Measurements from ENCODE around the gene KLK13. TPM values are rescaled to one million over a fixed set of nuclear protein-coding genes. Genes with fewer than 3 reads are reported as not detected.

The KLK13 gene
- total RNA-seq, 2 donors from 2014 or later = 0.42 to 3.4 TPM

- Mint-ChIP-seq H3K27me3 (ENCODE audit: insufficient read depth) (peaks cover 17% of the 10 kb centered on the region), H3K4me1 (peaks cover 4% of the 10 kb centered on the region), H3K36me3 (ENCODE audit: low read depth) (no peaks in the 10 kb centered on the region)
Observed at GRCh38 chr19:51060973-51061372, 3.9 kb downstream of the KLK13 start.

GRCh38 chr19:51060336-51060735, 4.6 kb downstream of the KLK13 start:
- TF ChIP-seq, protein P1, sequence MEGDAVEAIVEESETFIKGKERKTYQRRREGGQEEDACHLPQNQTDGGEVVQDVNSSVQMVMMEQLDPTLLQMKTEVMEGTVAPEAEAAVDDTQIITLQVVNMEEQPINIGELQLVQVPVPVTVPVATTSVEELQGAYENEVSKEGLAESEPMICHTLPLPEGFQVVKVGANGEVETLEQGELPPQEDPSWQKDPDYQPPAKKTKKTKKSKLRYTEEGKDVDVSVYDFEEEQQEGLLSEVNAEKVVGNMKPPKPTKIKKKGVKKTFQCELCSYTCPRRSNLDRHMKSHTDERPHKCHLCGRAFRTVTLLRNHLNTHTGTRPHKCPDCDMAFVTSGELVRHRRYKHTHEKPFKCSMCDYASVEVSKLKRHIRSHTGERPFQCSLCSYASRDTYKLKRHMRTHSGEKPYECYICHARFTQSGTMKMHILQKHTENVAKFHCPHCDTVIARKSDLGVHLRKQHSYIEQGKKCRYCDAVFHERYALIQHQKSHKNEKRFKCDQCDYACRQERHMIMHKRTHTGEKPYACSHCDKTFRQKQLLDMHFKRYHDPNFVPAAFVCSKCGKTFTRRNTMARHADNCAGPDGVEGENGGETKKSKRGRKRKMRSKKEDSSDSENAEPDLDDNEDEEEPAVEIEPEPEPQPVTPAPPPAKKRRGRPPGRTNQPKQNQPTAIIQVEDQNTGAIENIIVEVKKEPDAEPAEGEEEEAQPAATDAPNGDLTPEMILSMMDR (conservative IDR thresholded peaks at IDR 0.05) = no peak
- no peak overlapping the region for H3K27ac ChIP-seq (ENCODE audit: low read depth, low read length)
- H3K9me3 Mint-ChIP-seq = no peaks in the 10 kb centered on the region
- no peak overlapping the region for H3K4me3 ChIP-seq (ENCODE audit: low read length)
- WGBS, 2 experiments (ENCODE audit: insufficient coverage in 1 of 2, insufficient read length in 1 of 2) = 67 to 71% methylated on average over 4 of the region's 4 CpGs
- DNase-seq = no peak
- H3K27ac Mint-ChIP-seq = no peak overlapping the region
- H3K4me3 Mint-ChIP-seq = no peak overlapping the region
- H3K27me3 ChIP-seq (ENCODE audit: control insufficient read depth, insufficient read depth, low read length, poor library complexity, severe bottlenecking) = peaks cover under 1% of the 10 kb centered on the region
- peaks cover 1% of the 10 kb centered on the region for H3K4me1 Mint-ChIP-seq
- no peak overlapping the region for H3K9ac ChIP-seq (ENCODE audit: extremely low read depth, low read length, poor library complexity, severe bottlenecking)
- H3K27me3 Mint-ChIP-seq (ENCODE audit: insufficient read depth) = peaks cover 15% of the 10 kb centered on the region
- no peaks in the 10 kb centered on the region for H3K36me3 Mint-ChIP-seq (ENCODE audit: low read depth)
- no peaks in the 10 kb centered on the region for H3K9me3 ChIP-seq (ENCODE audit: control insufficient read depth, low read length)
- H3K4me1 ChIP-seq (ENCODE audit: control insufficient read depth, insufficient read depth, low read length) = no peaks in the 10 kb centered on the region
- H3K36me3 ChIP-seq (ENCODE audit: control insufficient read depth, insufficient read depth, low read length) = no peaks in the 10 kb centered on the region

More at GRCh38 chr19:51060973-51061372, 3.9 kb downstream of the KLK13 start:
- Histone ChIP-seq H3K27ac (ENCODE audit: low read depth, low read length) (no peak overlapping the region), H3K9ac (ENCODE audit: extremely low read depth, low read length, poor library complexity, severe bottlenecking) (no peak overlapping the region), H3K36me3 (ENCODE audit: control insufficient read depth, insufficient read depth, low read length) (no peaks in the 10 kb centered on the region), H3K4me1 (ENCODE audit: control insufficient read depth, insufficient read depth, low read length) (no peaks in the 10 kb centered on the region), H3K4me3 (ENCODE audit: low read length) (no peak overlapping the region), H3K9me3 (ENCODE audit: control insufficient read depth, low read length) (no peaks in the 10 kb centered on the region), H3K27me3 (ENCODE audit: control insufficient read depth, insufficient read depth, low read length, poor library complexity, severe bottlenecking) (peaks cover 7% of the 10 kb centered on the region)
- no peak overlapping the region for H3K27ac Mint-ChIP-seq
- no peak overlapping the region for H3K4me3 Mint-ChIP-seq
- H3K9me3 Mint-ChIP-seq = no peaks in the 10 kb centered on the region
- no peak for DNase-seq
- WGBS, 2 experiments (ENCODE audit: insufficient coverage in 1 of 2, insufficient read length in 1 of 2) = 0% methylated on average over 1 of the region's 1 CpG
- TF ChIP-seq, protein P1 (conservative IDR thresholded peaks at IDR 0.05) = no peak

DNA sequence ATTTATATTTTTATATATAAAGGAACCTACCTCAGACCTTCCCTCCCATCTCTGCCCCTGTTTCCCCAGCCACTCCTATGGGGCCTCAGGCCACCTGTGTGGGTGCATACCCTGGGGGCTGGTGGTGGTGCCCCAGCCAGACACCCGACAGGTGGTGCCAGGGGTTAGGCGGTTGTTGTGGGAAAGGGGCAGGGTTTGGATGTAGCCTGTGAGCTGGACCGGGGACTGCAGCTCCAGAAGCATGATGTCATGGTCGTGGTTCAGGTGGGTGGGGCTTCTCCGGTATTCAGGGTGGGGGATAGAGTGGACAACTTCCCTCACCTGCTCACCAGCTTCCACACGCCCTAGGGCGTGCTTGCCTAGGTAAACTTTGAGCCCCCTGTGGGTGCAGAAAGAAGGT, 5.2 kb downstream of the KLK13 start:
- 92% methylated on average over 5 of the region's 7 CpGs; no CpG with 5 or more reads in 1 of the 2 experiments for WGBS, 2 experiments (ENCODE audit: insufficient coverage in 1 of 2, insufficient read length in 1 of 2)

More for the DNA sequence above, 5.2 kb downstream of the KLK13 start:
- no peaks in the 10 kb centered on the region for H3K36me3 Mint-ChIP-seq (ENCODE audit: low read depth)
- H3K9me3 ChIP-seq (ENCODE audit: control insufficient read depth, low read length) = no peaks in the 10 kb centered on the region
- no peaks in the 10 kb centered on the region for H3K9me3 Mint-ChIP-seq
- no peaks in the 10 kb centered on the region for H3K27me3 ChIP-seq (ENCODE audit: control insufficient read depth, insufficient read depth, low read length, poor library complexity, severe bottlenecking)
- TF ChIP-seq, protein P1 (conservative IDR thresholded peaks at IDR 0.05) = no peak
- H3K4me1 ChIP-seq (ENCODE audit: control insufficient read depth, insufficient read depth, low read length) = no peaks in the 10 kb centered on the region
- no peaks in the 10 kb centered on the region for H3K4me1 Mint-ChIP-seq
- H3K27ac Mint-ChIP-seq = no peak overlapping the region
- no peak for DNase-seq
- no peak overlapping the region for H3K4me3 ChIP-seq (ENCODE audit: low read length)
- H3K36me3 ChIP-seq (ENCODE audit: control insufficient read depth, insufficient read depth, low read length) = no peaks in the 10 kb centered on the region
- no peak overlapping the region for H3K27ac ChIP-seq (ENCODE audit: low read depth, low read length)
- H3K27me3 Mint-ChIP-seq (ENCODE audit: insufficient read depth) = peaks cover 13% of the 10 kb centered on the region
- no peak overlapping the region for H3K9ac ChIP-seq (ENCODE audit: extremely low read depth, low read length, poor library complexity, severe bottlenecking)
- no peak overlapping the region for H3K4me3 Mint-ChIP-seq
